HEK293T (cell line): Measurements from ENCODE around the gene CLRN1.

Experiments used
- CTCF ChIA-PET: fragments of 350-600 bp; formaldehyde crosslinking; extraction: SDS; loops from one replicate; lab custom pipeline; 2021; ENCODE audit warnings: antibody characterized with exemption, inconsistent platforms; lab: Yijun Ruan, JAX
- POLR2A ChIA-PET: fragments of 350-600 bp; formaldehyde crosslinking; extraction: SDS; loops from one replicate; lab custom pipeline; 2020; ENCODE audit warnings: antibody characterized with exemption, inconsistent platforms; lab: Yijun Ruan, JAX
- DNase-seq: peaks from one replicate; pipeline ENCODE4 v3.0.0; 2012; ENCODE audit warnings: mixed read lengths; ENCODE audit errors: extremely low spot score
- ARNT ChIP-seq: fragments of 450-650 bp; IDR thresholded peaks from 2 replicates; pipeline ENCODE4 v1.6.1; 2017; ENCODE audit warnings: mild to moderate bottlenecking
- BHLHE40 ChIP-seq: fragments of 450-650 bp; IDR thresholded peaks from 2 replicates; pipeline ENCODE4 v1.6.1; 2016; ENCODE audit warnings: mild to moderate bottlenecking, moderate library complexity, borderline replicate concordance
- CTBP1 ChIP-seq: fragments of 450-650 bp; IDR thresholded peaks from 2 replicates; pipeline ENCODE4 v1.6.1; 2016; ENCODE audit warnings: borderline replicate concordance
- ELF4 ChIP-seq: fragments of 450-650 bp; IDR thresholded peaks from 2 replicates; pipeline ENCODE4 v1.6.1; 2017; ENCODE audit warnings: antibody characterized with exemption
- FOXA1 ChIP-seq: fragments of 450-650 bp; IDR thresholded peaks from 2 replicates; pipeline ENCODE4 v1.6.1; 2016; ENCODE audit warnings: mild to moderate bottlenecking
- FOXK2 ChIP-seq: fragments of 450-650 bp; IDR thresholded peaks from 2 replicates; pipeline ENCODE4 v1.6.1; 2016; ENCODE audit warnings: mild to moderate bottlenecking
- FOXM1 ChIP-seq: fragments of 450-650 bp; IDR thresholded peaks from 2 replicates; pipeline ENCODE4 v1.6.1; 2017; ENCODE audit warnings: mild to moderate bottlenecking, borderline replicate concordance
- HDGF ChIP-seq: fragments of 450-650 bp; IDR thresholded peaks from 2 replicates; pipeline ENCODE4 v1.6.1; 2017; ENCODE audit warnings: antibody characterized with exemption, borderline replicate concordance
- L3MBTL2 ChIP-seq: fragments of 450-650 bp; conservative IDR thresholded peaks from 2 replicates; pipeline ENCODE4 v1.6.1; 2016; ENCODE audit warnings: mild to moderate bottlenecking
- LEF1 ChIP-seq: fragments of 450-650 bp; IDR thresholded peaks from 2 replicates; pipeline ENCODE4 v1.6.1; 2017; ENCODE audit warnings: mild to moderate bottlenecking, borderline replicate concordance
- NFRKB ChIP-seq: fragments of 450-650 bp; IDR thresholded peaks from 2 replicates; pipeline ENCODE4 v1.6.1; 2016; ENCODE audit warnings: mild to moderate bottlenecking, moderate library complexity
- SP1 ChIP-seq: fragments of 450-650 bp; IDR thresholded peaks from 2 replicates; pipeline ENCODE4 v1.6.1; 2017
- SUZ12 ChIP-seq: fragments of 450-650 bp; IDR thresholded peaks from 2 replicates; pipeline ENCODE4 v1.6.1; 2016; ENCODE audit warnings: mild to moderate bottlenecking
- TARDBP ChIP-seq: fragments of 450-650 bp; IDR thresholded peaks from 2 replicates; pipeline ENCODE4 v1.6.1; 2016
- ZNF384 ChIP-seq: fragments of 450-650 bp; IDR thresholded peaks from 2 replicates; pipeline ENCODE4 v1.6.1; 2016
- TF ChIP-seq, protein P1 (sequence below): fragments of 450-650 bp; IDR thresholded peaks from 2 replicates; pipeline ENCODE4 v1.6.1; 2016

CLRN1 gene

DNA sequence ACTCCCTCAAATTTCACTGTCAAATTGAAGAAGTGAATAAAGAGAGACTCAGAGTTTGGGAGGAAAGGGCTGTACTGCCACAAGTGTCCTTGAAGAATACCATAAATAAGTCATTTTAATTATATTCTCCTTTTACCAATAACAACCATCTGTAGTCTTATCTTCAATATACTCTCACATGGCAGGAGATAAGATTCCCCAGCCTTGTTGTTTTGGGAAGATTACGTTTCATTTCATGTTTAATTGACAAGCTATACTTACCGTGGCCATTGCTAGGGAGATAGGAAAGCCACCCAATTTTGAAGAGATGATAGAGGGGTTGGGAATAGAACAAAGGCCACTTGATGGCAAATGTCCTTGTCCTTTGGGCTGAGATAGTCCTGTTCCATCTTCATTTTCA lies 69.5 kb downstream of the CLRN1 start:
- no peak for DNase-seq
- ChIA-PET POLR2A (no interaction called here), CTCF (no interaction called here)
- no peak for TF ChIP-seq FOXK2
- no peak for TF ChIP-seq NFRKB
- no peak for TF ChIP-seq HDGF
- no peak for TF ChIP-seq FOXA1
- TF ChIP-seq CTBP1: no peak
- TF ChIP-seq, protein P1, sequence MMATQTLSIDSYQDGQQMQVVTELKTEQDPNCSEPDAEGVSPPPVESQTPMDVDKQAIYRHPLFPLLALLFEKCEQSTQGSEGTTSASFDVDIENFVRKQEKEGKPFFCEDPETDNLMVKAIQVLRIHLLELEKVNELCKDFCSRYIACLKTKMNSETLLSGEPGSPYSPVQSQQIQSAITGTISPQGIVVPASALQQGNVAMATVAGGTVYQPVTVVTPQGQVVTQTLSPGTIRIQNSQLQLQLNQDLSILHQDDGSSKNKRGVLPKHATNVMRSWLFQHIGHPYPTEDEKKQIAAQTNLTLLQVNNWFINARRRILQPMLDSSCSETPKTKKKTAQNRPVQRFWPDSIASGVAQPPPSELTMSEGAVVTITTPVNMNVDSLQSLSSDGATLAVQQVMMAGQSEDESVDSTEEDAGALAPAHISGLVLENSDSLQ: no peak
- no peak for TF ChIP-seq ARNT
- TF ChIP-seq SP1: no peak
- no peak for TF ChIP-seq BHLHE40
- no peak for TF ChIP-seq FOXM1

DNA sequence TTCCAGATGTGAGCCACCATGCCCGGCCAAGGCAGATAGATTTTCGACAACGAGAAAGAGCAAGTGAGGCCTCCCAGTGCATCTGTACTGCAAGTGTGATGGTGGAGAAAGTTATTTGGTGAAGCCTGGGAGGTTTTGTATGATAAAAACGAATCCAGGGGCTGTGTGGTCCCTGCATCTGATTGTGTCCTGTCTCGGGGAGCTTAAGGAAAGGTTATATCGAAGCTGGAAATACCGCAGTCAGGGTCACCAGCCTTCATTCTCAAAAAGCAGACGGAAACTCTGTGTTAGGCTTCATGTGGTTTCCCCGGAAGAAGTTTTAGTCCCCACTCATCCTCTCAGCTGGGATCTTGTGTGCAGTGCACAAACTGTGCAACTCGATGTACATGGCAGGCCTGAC lies 70.7 kb downstream of the CLRN1 start:
- CTCF ChIA-PET: no interaction called here
- TF ChIP-seq FOXM1: no peak
- TF ChIP-seq LEF1: no peak
- TF ChIP-seq, protein P1: no peak
- TF ChIP-seq HDGF: no peak
- TF ChIP-seq SP1: no peak
- no peak for TF ChIP-seq L3MBTL2
- no peak for TF ChIP-seq ZNF384
- TF ChIP-seq BHLHE40: no peak
- TF ChIP-seq NFRKB: no peak
- no peak for TF ChIP-seq FOXK2
- TF ChIP-seq ELF4: no peak
- no peak for TF ChIP-seq FOXA1
- POLR2A ChIA-PET: no interaction called here
- no peak for DNase-seq

- TF ChIP-seq L3MBTL2: no peak
- TF ChIP-seq SUZ12: no peak
- TF ChIP-seq ELF4: no peak
- no peak for TF ChIP-seq HDGF
- TF ChIP-seq ZNF384: no peak
- DNase-seq: no peak
- ChIA-PET CTCF (no interaction called here), POLR2A (no interaction called here)
These were observed 73.4 kb downstream of the CLRN1 start for GRCh38 chr3:150899141-150899540.

- TF ChIP-seq FOXM1: no peak
- no peak for TF ChIP-seq ARNT
- TF ChIP-seq NFRKB: no peak
- no peak for TF ChIP-seq HDGF
- TF ChIP-seq SP1: no peak
- no peak for TF ChIP-seq BHLHE40
- TF ChIP-seq CTBP1: no peak
- no peak for TF ChIP-seq FOXA1
- no peak for TF ChIP-seq L3MBTL2
- TF ChIP-seq SUZ12: no peak
- TF ChIP-seq ZNF384: no peak
- TF ChIP-seq FOXK2: no peak
- no peak for TF ChIP-seq LEF1
- TF ChIP-seq ELF4: no peak
- TF ChIP-seq TARDBP: no peak
- POLR2A ChIA-PET: no interaction called here
- CTCF ChIA-PET: no interaction called here
- DNase-seq: no peak
These were observed 74.3 kb downstream of the CLRN1 start for GRCh38 chr3:150898046-150898754.

GRCh38 chr3:150897592-150897991 lies 74.9 kb downstream of the CLRN1 start:
- ChIA-PET CTCF (no interaction called here), POLR2A (no interaction called here)
- TF ChIP-seq, protein P1: no peak
- TF ChIP-seq ARNT (no peak), ELF4 (no peak), HDGF (no peak), FOXM1 (no peak), ZNF384 (no peak), SP1 (no peak), SUZ12 (no peak), FOXA1 (no peak), NFRKB (no peak), CTBP1 (no peak), LEF1 (no peak), FOXK2 (no peak), L3MBTL2 (no peak)
- no peak for DNase-seq

DNA sequence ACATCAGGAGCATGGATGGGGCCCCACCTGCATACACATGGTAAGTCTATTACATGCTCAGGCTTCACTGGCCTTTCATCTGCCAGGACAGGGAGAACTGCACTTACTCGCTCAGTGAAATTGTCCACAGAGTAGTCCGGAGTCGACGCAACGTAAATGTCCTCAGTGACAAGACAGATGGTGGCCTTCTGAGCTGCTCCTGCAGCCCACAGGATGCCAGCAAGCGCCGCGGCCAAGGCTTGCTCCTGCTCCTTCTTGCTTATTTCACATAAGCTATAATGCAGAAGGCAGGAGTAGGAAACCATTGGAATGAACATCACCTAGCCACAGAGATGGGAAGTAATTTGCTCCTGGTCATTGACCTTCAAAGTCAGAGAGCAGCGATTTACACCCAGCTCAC lies 81.7 kb downstream of the CLRN1 start:
- no peak for DNase-seq
- ChIA-PET POLR2A (no interaction called here), CTCF (interaction anchor here (0.6 kb wide), 1 partner anchor 367 kb away, joined by 9 read pairs; no protein-coding TSS in a partner anchor)
- TF ChIP-seq FOXM1 (no peak), TARDBP (no peak), L3MBTL2 (no peak), ELF4 (no peak), SP1 (no peak), HDGF (no peak), NFRKB (no peak), SUZ12 (no peak), FOXA1 (no peak), ARNT (no peak), FOXK2 (no peak), BHLHE40 (no peak), ZNF384 (no peak), CTBP1 (no peak), LEF1 (no peak)
- TF ChIP-seq, protein P1: no peak
